ENCODE measurements around the gene TGFA. TPM values are rescaled to one million over a fixed set of nuclear protein-coding genes. Genes with fewer than 3 reads are reported as not detected.
A peak's percentile ranks its signal among the peaks of the same experiment; 100 is the strongest.

The TGFA gene
- total RNA-seq, 1 donor from 2014 or later, result 9.1 TPM

- H3K4me3 ChIP-seq, result no peak overlapping the region
- DNase-seq (no peak), ATAC-seq (no peak)
- no peak for TF ChIP-seq CTCF (IDR thresholded peaks at IDR 0.05)
- H3K27ac ChIP-seq, result no peak overlapping the region
- H3K4me1 ChIP-seq, result no peaks in the 10 kb centered on the region
- H3K36me3 ChIP-seq, result no peaks in the 10 kb centered on the region
- H3K9me3 ChIP-seq, result no peaks in the 10 kb centered on the region
- H3K27me3 ChIP-seq, result no peaks in the 10 kb centered on the region
- intact Hi-C loops (cut with DNase I), result no loop called here
Observed at GRCh38 chr2:70534183-70534836, 19.3 kb downstream of the TGFA start.

GRCh38 chr2:70532244-70532935, 21.2 kb downstream of the TGFA start:
- no peaks in the 10 kb centered on the region for H3K4me1 ChIP-seq
- ATAC-seq (no peak), DNase-seq (no peak)
- H3K27ac ChIP-seq, result no peak overlapping the region
- intact Hi-C loops (cut with DNase I), result no loop called here
- H3K9me3 ChIP-seq, result no peaks in the 10 kb centered on the region
- TF ChIP-seq CTCF (IDR thresholded peaks at IDR 0.05), result no peak
- no peaks in the 10 kb centered on the region for H3K27me3 ChIP-seq
- H3K4me3 ChIP-seq, result no peak overlapping the region
- H3K36me3 ChIP-seq, result no peaks in the 10 kb centered on the region

GRCh38 chr2:70531419-70532086, 22.1 kb downstream of the TGFA start:
- Histone ChIP-seq H3K9me3 (no peaks in the 10 kb centered on the region), H3K36me3 (no peaks in the 10 kb centered on the region), H3K27me3 (no peaks in the 10 kb centered on the region), H3K27ac (no peak overlapping the region), H3K4me1 (no peaks in the 10 kb centered on the region), H3K4me3 (no peak overlapping the region)
- TF ChIP-seq CTCF (IDR thresholded peaks at IDR 0.05), result no peak
- ATAC-seq (peak; percentile 61), DNase-seq (no peak)
- intact Hi-C loops (cut with DNase I), result no loop called here

- DNase-seq (no peak), ATAC-seq (peak; percentile 76)
- no peaks in the 10 kb centered on the region for H3K27me3 ChIP-seq
- no peaks in the 10 kb centered on the region for H3K9me3 ChIP-seq
- no peak overlapping the region for H3K27ac ChIP-seq
- intact Hi-C loops (cut with DNase I), result no loop called here
- H3K36me3 ChIP-seq, result no peaks in the 10 kb centered on the region
- no peak overlapping the region for H3K4me3 ChIP-seq
- no peak for TF ChIP-seq CTCF (IDR thresholded peaks at IDR 0.05)
- H3K4me1 ChIP-seq, result peaks cover 10% of the 10 kb centered on the region
Observed at GRCh38 chr2:70529610-70530009, 24.0 kb downstream of the TGFA start.

GRCh38 chr2:70528929-70529328, 24.7 kb downstream of the TGFA start:
- no peak overlapping the region for H3K27ac ChIP-seq
- intact Hi-C loops (cut with DNase I), result no loop called here
- no peak for DNase-seq
- TF ChIP-seq CTCF (IDR thresholded peaks at IDR 0.05), result no peak
- no peak for ATAC-seq
- H3K36me3 ChIP-seq, result no peaks in the 10 kb centered on the region
- H3K9me3 ChIP-seq, result no peaks in the 10 kb centered on the region
- peaks cover 17% of the 10 kb centered on the region for H3K4me1 ChIP-seq
- no peak overlapping the region for H3K4me3 ChIP-seq
- no peaks in the 10 kb centered on the region for H3K27me3 ChIP-seq
